ENCODE results near the gene FLNB.

DNA sequence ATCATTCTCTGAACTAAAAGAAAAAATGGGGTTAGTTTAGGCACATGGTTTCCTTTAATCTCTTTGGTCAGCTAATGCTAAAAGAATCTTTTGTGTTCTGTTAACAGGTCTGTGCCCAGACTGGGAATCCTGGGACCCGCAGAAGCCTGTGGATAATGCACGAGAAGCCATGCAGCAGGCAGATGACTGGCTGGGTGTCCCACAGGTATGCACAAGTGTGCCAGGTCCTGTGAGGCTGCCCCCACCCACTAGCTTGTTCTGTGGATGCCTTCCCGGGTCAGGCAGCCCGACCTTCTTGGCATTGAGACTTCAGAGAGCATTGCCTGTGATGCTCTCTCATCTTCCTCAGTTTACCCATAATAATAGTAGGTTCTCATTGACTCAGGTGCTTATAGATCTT lies 70.4 kb downstream of the FLNB start:
- TF ChIP-seq TAF1 (IDR thresholded peaks at IDR 0.05; ENCODE audit: low read depth, low read length) (no peak), HDAC2 (IDR thresholded peaks at IDR 0.05; ENCODE audit: borderline replicate concordance in 1 of 2, low read depth in 2 of 2, low read length in 2 of 2) (no peak), POLR2A (IDR thresholded peaks at IDR 0.05; ENCODE audit: control extremely low read depth in 1 of 2, low read depth in 2 of 2, low read length in 2 of 2) (no peak), EGR1 (IDR thresholded peaks at IDR 0.05; ENCODE audit: borderline replicate concordance, low read depth, low read length) (no peak), PHF8 (conservative IDR thresholded peaks at IDR 0.05; ENCODE audit: low read depth, low read length) (no peak), RXRA (IDR thresholded peaks at IDR 0.05; ENCODE audit: insufficient read depth, low read depth, low read length) (no peak), SP1 (IDR thresholded peaks at IDR 0.05; ENCODE audit: low read depth, low read length) (no peak), RAD21 (IDR thresholded peaks at IDR 0.05 in 1 of 2, conservative IDR thresholded peaks at IDR 0.05 in 1 of 2; ENCODE audit: low read depth in 2 of 2, low read length in 2 of 2) (no peak), CBX5 (IDR thresholded peaks at IDR 0.05; ENCODE audit: low read depth, low read length) (no peak), CREB1 (IDR thresholded peaks at IDR 0.05) (no peak)
- TF ChIP-seq, protein P1, sequence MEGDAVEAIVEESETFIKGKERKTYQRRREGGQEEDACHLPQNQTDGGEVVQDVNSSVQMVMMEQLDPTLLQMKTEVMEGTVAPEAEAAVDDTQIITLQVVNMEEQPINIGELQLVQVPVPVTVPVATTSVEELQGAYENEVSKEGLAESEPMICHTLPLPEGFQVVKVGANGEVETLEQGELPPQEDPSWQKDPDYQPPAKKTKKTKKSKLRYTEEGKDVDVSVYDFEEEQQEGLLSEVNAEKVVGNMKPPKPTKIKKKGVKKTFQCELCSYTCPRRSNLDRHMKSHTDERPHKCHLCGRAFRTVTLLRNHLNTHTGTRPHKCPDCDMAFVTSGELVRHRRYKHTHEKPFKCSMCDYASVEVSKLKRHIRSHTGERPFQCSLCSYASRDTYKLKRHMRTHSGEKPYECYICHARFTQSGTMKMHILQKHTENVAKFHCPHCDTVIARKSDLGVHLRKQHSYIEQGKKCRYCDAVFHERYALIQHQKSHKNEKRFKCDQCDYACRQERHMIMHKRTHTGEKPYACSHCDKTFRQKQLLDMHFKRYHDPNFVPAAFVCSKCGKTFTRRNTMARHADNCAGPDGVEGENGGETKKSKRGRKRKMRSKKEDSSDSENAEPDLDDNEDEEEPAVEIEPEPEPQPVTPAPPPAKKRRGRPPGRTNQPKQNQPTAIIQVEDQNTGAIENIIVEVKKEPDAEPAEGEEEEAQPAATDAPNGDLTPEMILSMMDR (IDR thresholded peaks at IDR 0.05; ENCODE audit: control extremely low read depth in 1 of 3, insufficient read depth in 1 of 3, low read depth in 1 of 3, low read length in 3 of 3): no peak
- TF ChIP-seq, protein P2, sequence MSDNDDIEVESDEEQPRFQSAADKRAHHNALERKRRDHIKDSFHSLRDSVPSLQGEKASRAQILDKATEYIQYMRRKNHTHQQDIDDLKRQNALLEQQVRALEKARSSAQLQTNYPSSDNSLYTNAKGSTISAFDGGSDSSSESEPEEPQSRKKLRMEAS (IDR thresholded peaks at IDR 0.05): no peak
